GM23338 (cell line): ENCODE data around the gene PCSK5. TPM values are rescaled to one million over a fixed set of nuclear protein-coding genes. Genes with fewer than 3 reads are reported as not detected.

ENCODE experiments used
- ATAC-seq: fragments of 200-7000 bp; cut with Tn5 transposase; 3 replicates; pipeline ENCODE4 v1.9.1; 2020
- DNase-seq: peaks from one replicate; pipeline ENCODE4 v3.0.0-alpha.2; 2015; ENCODE audit warnings: low spot score
- H2AFZ ChIP-seq: fragments of 200-600 bp; sonication (generic); 2 replicates; pipeline ENCODE4 v1.8.0; 2016; ENCODE audit warnings: antibody characterized with exemption, mild to moderate bottlenecking, moderate library complexity
- H3F3A ChIP-seq: fragments of 200-600 bp; sonication (generic); replicated peaks from 2 replicates; pipeline ENCODE4 v1.8.0; 2017; ENCODE audit warnings: antibody characterized with exemption, mixed run types, low read depth
- H3K27ac ChIP-seq: fragments of 200-600 bp; sonication (generic); 2 replicates; pipeline ENCODE4 v1.6.1; 2016; ENCODE audit warnings: low read depth
- H3K27me3 ChIP-seq: fragments of 200-600 bp; sonication (generic); 2 replicates; pipeline ENCODE4 v1.8.0; 2016; ENCODE audit warnings: mild to moderate bottlenecking, mixed run types, moderate library complexity; ENCODE audit not compliant: insufficient read depth
- H3K36me3 ChIP-seq: fragments of 200-600 bp; sonication (generic); 2 replicates; pipeline ENCODE4 v1.8.0; 2016; ENCODE audit warnings: mild to moderate bottlenecking; ENCODE audit not compliant: insufficient read depth
- H3K4me1 ChIP-seq: fragments of 200-600 bp; sonication (generic); 2 replicates; pipeline ENCODE4 v1.8.0; 2016; ENCODE audit warnings: mild to moderate bottlenecking, moderate library complexity; ENCODE audit not compliant: insufficient read depth
- H3K4me2 ChIP-seq: fragments of 200-600 bp; sonication (generic); 2 replicates; pipeline ENCODE4 v1.7.1; 2017; ENCODE audit warnings: mixed run types
- H3K4me3 ChIP-seq: fragments of 200-600 bp; sonication (generic); 2 replicates; pipeline ENCODE4 v1.6.1; 2016; ENCODE audit warnings: mixed run types
- H3K79me2 ChIP-seq: fragments of 200-600 bp; sonication (generic); replicated peaks from 2 replicates; pipeline ENCODE4 v1.8.0; 2017; ENCODE audit warnings: mild to moderate bottlenecking; ENCODE audit not compliant: insufficient read depth
- H3K9me2 ChIP-seq: fragments of 200-600 bp; sonication (generic); 2 replicates; pipeline ENCODE4 v1.8.0; 2017; ENCODE audit not compliant: insufficient read depth
- H4K20me1 ChIP-seq: fragments of 200-600 bp; sonication (generic); replicated peaks from 2 replicates; pipeline ENCODE4 v1.8.0; 2017; ENCODE audit warnings: mild to moderate bottlenecking; ENCODE audit not compliant: insufficient read depth
- H3K27ac Mint-ChIP-seq: 2 replicates; pipeline ENCODE4 v1.8.0; 2020; ENCODE audit warnings: inconsistent platforms, mild to moderate bottlenecking, moderate library complexity, mixed read lengths
- H3K27me3 Mint-ChIP-seq: 3 replicates; pipeline ENCODE4 v1.8.0; 2022; ENCODE audit warnings: low read depth, mild to moderate bottlenecking, moderate library complexity, mixed read lengths, inconsistent platforms; ENCODE audit not compliant: insufficient read depth, poor library complexity
- H3K36me3 Mint-ChIP-seq: 3 replicates; pipeline ENCODE4 v1.8.0; 2021; ENCODE audit warnings: low read depth, mild to moderate bottlenecking, inconsistent platforms, moderate library complexity, mixed read lengths
- H3K4me1 Mint-ChIP-seq: 3 replicates; pipeline ENCODE4 v1.8.0; 2020; ENCODE audit warnings: mild to moderate bottlenecking, inconsistent platforms, mixed read lengths
- H3K4me3 Mint-ChIP-seq: 3 replicates; pipeline ENCODE4 v1.8.0; 2021; ENCODE audit warnings: moderate library complexity, mild to moderate bottlenecking, inconsistent platforms, mixed read lengths
- H3K9me3 Mint-ChIP-seq: 3 replicates; pipeline ENCODE4 v1.8.0; 2020; ENCODE audit warnings: moderate library complexity, mild to moderate bottlenecking, inconsistent platforms, mixed read lengths
- CREB1 ChIP-seq: fragments of 250-450 bp; sonication (Bioruptor Pico); IDR thresholded peaks from 2 replicates; pipeline ENCODE4 v1.5.0; 2020; ENCODE audit warnings: low read depth, mild to moderate bottlenecking, moderate library complexity
- EZH2phosphoT487 ChIP-seq: fragments of 200-600 bp; sonication (generic); IDR thresholded peaks from one replicate; pipeline ENCODE4 v1.8.1; 2018; ENCODE audit warnings: antibody characterized with exemption; ENCODE audit not compliant: unreplicated experiment
- JUNB ChIP-seq: IDR thresholded peaks from one replicate; pipeline ENCODE4 v1.6.1; 2016; ENCODE audit warnings: antibody characterized with exemption; ENCODE audit not compliant: unreplicated experiment
- NANOG ChIP-seq: IDR thresholded peaks from 2 replicates; pipeline ENCODE4 v1.6.1; 2016; ENCODE audit warnings: antibody characterized with exemption, borderline replicate concordance
- POLR2AphosphoS5 ChIP-seq: IDR thresholded peaks from 2 replicates; pipeline ENCODE4 v1.6.1; 2016; ENCODE audit warnings: antibody characterized with exemption, low read depth
- STAT1 ChIP-seq: IDR thresholded peaks from one replicate; pipeline ENCODE4 v1.6.1; 2016; ENCODE audit warnings: antibody characterized with exemption; ENCODE audit not compliant: unreplicated experiment
- ZNF114 ChIP-seq: fragments of 250-450 bp; sonication (Bioruptor Pico); IDR thresholded peaks from 2 replicates; pipeline ENCODE4 v1.5.0; 2020; ENCODE audit warnings: mild to moderate bottlenecking, moderate library complexity
- ZNF331 ChIP-seq: fragments of 250-450 bp; sonication (Bioruptor Pico); IDR thresholded peaks from 2 replicates; pipeline ENCODE4 v1.5.0; 2020; ENCODE audit warnings: low read depth, mild to moderate bottlenecking, moderate library complexity
- polyA plus RNA-seq: library from polyadenylated mRNA; unstranded; fragments of >200 nt; fragmentation: Nextera tagmentation; extraction: Ambion mirVana; gene quantifications from 2 replicates; pipeline ENCODE4 v1.2.1, GENCODE V29; 2016
- total RNA-seq: library from RNA; depleted of rRNA; stranded (reverse); fragments of >200 nt; shearing (Covaris generic); gene quantifications from 2 replicates; pipeline ENCODE4 v1.2.3, GENCODE V29; 2014
- TF ChIP-seq, protein P1 (sequence below): fragments of 250-450 bp; sonication (Bioruptor Pico); IDR thresholded peaks from 2 replicates; pipeline ENCODE4 v1.5.0; 2020; ENCODE audit warnings: mild to moderate bottlenecking, moderate library complexity

The PCSK5 gene
- total and polyA plus RNA-seq, 2 experiments from 2014 or later = 12.3 to 34.8 TPM

DNA sequence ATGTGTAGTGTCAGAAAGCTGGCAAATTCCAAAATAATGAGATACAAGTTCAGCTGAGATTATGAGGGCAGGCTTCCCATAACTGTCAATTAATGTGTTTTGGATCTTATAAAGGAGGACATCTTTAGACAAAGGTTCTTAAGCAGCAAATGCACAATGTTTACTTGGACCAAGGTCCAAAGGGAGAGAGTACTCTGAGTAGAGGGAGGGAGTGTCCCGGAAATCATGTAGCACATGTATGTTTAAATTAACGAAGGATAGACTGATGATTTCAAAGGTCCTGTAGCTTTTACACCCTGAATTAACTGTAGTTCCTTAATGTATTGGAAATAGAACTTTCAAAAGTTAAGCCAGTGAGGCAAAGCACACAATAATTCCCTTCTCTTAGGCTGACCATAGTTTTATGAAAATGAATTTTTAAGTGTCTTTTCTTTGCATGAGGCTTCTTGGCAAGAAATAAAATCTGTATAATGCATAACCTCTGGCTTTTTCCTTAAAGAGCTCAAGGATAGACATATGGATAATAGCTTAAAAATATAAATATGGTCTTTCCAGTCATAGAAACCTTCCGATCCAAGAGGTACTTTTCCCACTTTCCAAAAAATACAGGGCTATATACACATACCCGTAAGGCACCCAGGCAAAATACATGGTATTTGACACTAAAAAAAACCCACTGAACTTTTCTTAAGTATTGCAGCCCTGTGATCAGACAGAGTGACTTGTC lies 93.0 kb downstream of the PCSK5 start (continued):
- no peak for TF ChIP-seq JUNB
- TF ChIP-seq ZNF114 (CRISPR knock-in tag) = no peak
- TF ChIP-seq, protein P1, sequence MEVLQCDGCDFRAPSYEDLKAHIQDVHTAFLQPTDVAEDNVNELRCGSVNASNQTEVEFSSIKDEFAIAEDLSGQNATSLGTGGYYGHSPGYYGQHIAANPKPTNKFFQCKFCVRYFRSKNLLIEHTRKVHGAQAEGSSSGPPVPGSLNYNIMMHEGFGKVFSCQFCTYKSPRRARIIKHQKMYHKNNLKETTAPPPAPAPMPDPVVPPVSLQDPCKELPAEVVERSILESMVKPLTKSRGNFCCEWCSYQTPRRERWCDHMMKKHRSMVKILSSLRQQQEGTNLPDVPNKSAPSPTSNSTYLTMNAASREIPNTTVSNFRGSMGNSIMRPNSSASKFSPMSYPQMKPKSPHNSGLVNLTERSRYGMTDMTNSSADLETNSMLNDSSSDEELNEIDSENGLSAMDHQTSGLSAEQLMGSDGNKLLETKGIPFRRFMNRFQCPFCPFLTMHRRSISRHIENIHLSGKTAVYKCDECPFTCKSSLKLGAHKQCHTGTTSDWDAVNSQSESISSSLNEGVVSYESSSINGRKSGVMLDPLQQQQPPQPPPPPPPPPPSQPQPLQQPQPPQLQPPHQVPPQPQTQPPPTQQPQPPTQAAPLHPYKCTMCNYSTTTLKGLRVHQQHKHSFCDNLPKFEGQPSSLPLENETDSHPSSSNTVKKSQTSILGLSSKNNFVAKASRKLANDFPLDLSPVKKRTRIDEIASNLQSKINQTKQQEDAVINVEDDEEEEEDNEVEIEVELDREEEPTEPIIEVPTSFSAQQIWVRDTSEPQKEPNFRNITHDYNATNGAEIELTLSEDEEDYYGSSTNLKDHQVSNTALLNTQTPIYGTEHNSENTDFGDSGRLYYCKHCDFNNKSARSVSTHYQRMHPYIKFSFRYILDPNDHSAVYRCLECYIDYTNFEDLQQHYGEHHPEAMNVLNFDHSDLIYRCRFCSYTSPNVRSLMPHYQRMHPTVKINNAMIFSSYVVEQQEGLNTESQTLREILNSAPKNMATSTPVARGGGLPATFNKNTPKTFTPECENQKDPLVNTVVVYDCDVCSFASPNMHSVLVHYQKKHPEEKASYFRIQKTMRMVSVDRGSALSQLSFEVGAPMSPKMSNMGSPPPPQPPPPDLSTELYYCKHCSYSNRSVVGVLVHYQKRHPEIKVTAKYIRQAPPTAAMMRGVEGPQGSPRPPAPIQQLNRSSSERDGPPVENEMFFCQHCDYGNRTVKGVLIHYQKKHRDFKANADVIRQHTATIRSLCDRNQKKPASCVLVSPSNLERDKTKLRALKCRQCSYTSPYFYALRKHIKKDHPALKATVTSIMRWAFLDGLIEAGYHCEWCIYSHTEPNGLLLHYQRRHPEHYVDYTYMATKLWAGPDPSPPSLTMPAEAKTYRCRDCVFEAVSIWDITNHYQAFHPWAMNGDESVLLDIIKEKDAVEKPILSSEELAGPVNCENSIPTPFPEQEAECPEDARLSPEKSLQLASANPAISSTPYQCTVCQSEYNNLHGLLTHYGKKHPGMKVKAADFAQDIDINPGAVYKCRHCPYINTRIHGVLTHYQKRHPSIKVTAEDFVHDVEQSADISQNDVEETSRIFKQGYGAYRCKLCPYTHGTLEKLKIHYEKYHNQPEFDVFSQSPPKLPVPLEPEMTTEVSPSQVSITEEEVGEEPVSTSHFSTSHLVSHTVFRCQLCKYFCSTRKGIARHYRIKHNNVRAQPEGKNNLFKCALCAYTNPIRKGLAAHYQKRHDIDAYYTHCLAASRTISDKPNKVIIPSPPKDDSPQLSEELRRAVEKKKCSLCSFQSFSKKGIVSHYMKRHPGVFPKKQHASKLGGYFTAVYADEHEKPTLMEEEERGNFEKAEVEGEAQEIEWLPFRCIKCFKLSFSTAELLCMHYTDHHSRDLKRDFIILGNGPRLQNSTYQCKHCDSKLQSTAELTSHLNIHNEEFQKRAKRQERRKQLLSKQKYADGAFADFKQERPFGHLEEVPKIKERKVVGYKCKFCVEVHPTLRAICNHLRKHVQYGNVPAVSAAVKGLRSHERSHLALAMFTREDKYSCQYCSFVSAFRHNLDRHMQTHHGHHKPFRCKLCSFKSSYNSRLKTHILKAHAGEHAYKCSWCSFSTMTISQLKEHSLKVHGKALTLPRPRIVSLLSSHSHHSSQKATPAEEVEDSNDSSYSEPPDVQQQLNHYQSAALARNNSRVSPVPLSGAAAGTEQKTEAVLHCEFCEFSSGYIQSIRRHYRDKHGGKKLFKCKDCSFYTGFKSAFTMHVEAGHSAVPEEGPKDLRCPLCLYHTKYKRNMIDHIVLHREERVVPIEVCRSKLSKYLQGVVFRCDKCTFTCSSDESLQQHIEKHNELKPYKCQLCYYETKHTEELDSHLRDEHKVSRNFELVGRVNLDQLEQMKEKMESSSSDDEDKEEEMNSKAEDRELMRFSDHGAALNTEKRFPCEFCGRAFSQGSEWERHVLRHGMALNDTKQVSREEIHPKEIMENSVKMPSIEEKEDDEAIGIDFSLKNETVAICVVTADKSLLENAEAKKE (CRISPR knock-in tag) = no peak

DNA sequence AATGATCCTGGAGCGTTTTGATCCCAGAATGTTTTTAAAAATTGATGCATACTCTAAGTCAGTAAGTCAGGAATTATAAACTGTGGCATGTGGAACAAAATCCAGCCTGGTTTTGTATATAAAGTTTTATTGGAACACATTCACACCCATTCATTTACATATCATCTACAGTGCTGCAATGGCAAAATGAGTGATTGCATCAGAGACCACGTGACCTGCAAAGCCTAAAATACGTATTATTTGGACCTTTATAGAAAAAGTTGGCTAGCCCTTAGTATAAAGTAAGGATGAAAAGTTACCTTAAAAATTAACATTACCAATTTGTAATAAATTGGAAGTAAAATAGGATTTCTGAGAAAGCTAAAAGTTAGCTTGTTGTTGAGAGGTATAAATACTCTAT lies 95.0 kb downstream of the PCSK5 start:
- Histone ChIP-seq H3K27me3 (no peaks in the 10 kb centered on the region), H2AFZ (no peak overlapping the region), H3F3A (no peaks in the 10 kb centered on the region), H3K4me2 (no peak overlapping the region), H3K27ac (no peak overlapping the region), H3K9me2 (no peaks in the 10 kb centered on the region), H3K4me3 (no peak overlapping the region), H3K79me2 (peaks cover 38% of the 10 kb centered on the region), H3K4me1 (no peaks in the 10 kb centered on the region; the same call in 1 of the 2 replicates), H4K20me1 (peaks cover 4% of the 10 kb centered on the region; the same call in 1 of the 2 replicates), H3K36me3 (no peaks in the 10 kb centered on the region)
- ATAC-seq (no peak), DNase-seq (no peak)
- Mint-ChIP-seq H3K4me1 (peaks cover 6% of the 10 kb centered on the region), H3K27ac (no peak overlapping the region), H3K9me3 (no peaks in the 10 kb centered on the region), H3K27me3 (no peaks in the 10 kb centered on the region), H3K4me3 (no peak overlapping the region), H3K36me3 (peaks cover 14% of the 10 kb centered on the region)
- TF ChIP-seq ZNF331 (CRISPR knock-in tag) = no peak
- no peak for TF ChIP-seq EZH2phosphoT487
- no peak for TF ChIP-seq CREB1
- TF ChIP-seq, protein P1 (CRISPR knock-in tag) = no peak
- no peak for TF ChIP-seq STAT1
- TF ChIP-seq NANOG = no peak
- no peak for TF ChIP-seq POLR2AphosphoS5
